Measurements from ENCODE around the gene TMTC1.

DNA sequence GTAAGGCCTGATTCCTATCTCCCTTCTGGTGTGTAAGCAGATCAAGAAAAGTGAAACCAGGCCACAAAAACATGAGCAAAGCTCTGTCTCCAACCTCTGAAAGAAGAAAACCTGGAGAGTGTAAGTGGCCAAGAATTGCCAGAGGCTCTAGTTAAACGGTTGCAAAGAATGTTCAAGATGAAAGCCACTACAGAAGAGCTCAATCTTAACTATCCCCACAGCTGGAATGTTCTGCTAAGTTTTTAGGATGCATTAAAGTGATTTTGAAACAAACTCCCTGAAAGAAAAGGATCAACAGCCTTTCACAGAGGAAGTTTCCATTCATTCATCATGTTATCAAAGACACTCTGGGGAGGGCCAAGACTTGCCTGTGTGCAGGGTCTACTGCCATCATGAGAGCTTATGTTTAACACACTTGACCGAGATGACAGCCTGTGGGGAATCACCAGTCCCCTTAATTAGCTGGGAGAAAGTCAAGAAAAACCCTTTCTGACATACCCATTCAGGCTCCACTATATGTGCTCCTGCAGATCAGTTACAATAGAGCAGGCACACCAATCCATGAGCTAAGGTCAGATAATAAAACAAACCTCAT, 158.3 kb downstream of the TMTC1 start:
- no peak for TF ChIP-seq POLR2A (IDR thresholded peaks at IDR 0.05)
- TF ChIP-seq, protein P1, sequence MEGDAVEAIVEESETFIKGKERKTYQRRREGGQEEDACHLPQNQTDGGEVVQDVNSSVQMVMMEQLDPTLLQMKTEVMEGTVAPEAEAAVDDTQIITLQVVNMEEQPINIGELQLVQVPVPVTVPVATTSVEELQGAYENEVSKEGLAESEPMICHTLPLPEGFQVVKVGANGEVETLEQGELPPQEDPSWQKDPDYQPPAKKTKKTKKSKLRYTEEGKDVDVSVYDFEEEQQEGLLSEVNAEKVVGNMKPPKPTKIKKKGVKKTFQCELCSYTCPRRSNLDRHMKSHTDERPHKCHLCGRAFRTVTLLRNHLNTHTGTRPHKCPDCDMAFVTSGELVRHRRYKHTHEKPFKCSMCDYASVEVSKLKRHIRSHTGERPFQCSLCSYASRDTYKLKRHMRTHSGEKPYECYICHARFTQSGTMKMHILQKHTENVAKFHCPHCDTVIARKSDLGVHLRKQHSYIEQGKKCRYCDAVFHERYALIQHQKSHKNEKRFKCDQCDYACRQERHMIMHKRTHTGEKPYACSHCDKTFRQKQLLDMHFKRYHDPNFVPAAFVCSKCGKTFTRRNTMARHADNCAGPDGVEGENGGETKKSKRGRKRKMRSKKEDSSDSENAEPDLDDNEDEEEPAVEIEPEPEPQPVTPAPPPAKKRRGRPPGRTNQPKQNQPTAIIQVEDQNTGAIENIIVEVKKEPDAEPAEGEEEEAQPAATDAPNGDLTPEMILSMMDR (IDR thresholded peaks at IDR 0.05), result no peak
